T-cell (primary cell): ENCODE measurements around the gene GJB4. TPM values are rescaled to one million over a fixed set of nuclear protein-coding genes. Genes with fewer than 3 reads are reported as not detected.

Experiments
- ATAC-seq, 4 experiments: fragments of 200-7000 bp in 3 of 4; fragments of 150-1000 bp in 1 of 4; cut with Tn5 transposase; replicated peaks in 1 of 4; 1 replicate in 3 of 4; 2 replicates in 1 of 4; pipeline ENCODE4 v1.10.0; 2021; ENCODE audit warnings: moderate library complexity in 3 of 4, mild to moderate bottlenecking in 2 of 4, moderate number of reproducible peaks in 1 of 4
- CTCF ChIA-PET, 2 donors: fragments of 300-600 bp; sonication (Branson Sonifier 250); formaldehyde crosslinking; loops; one replicate each; lab custom pipeline; 2022; ENCODE audit warnings: antibody characterized with exemption in 2 of 2; lab: Charles Lee
- POLR2A ChIA-PET, 2 donors: fragments of 300-600 bp; sonication (Branson Sonifier 250); formaldehyde crosslinking; loops; one replicate each; lab custom pipeline; 2022; ENCODE audit warnings: antibody characterized with exemption in 2 of 2; lab: Charles Lee
- DNase-seq, 35 experiments: peaks; one replicate each; pipeline versions ENCODE4 v3.0.0 to v3.0.0-alpha.2; 2013 to 2023
- H3K27ac ChIP-seq: one replicate; pipeline ENCODE4 v1.5.1; 2013; ENCODE audit warnings: low read length
- H3K27me3 ChIP-seq, 2 experiments: replicated peaks in 1 of 2; 1 replicate in 1 of 2; 2 replicates in 1 of 2; pipeline versions ENCODE4 v1.6.1 to v1.7.0; 2013; ENCODE audit warnings: low read length in 1 of 2, mixed read lengths in 1 of 2; ENCODE audit not compliant: control insufficient read depth in 2 of 2, insufficient read depth in 2 of 2; ENCODE audit errors: extremely low read depth in 1 of 2
- H3K36me3 ChIP-seq, 2 donors: 1 replicate in 1 of 2; 2 replicates in 1 of 2; pipeline versions ENCODE4 v1.6.1 to v1.7.0; 2013; ENCODE audit warnings: low read length in 1 of 2; ENCODE audit not compliant: control insufficient read depth in 2 of 2, insufficient read depth in 1 of 2; ENCODE audit errors: extremely low read depth in 1 of 2
- H3K4me1 ChIP-seq, 2 experiments: 1 replicate in 1 of 2; 2 replicates in 1 of 2; pipeline versions ENCODE4 v1.6.1 to v1.7.0; 2013; ENCODE audit warnings: low read length in 2 of 2, mixed read lengths in 1 of 2; ENCODE audit not compliant: insufficient read depth in 2 of 2, control insufficient read depth in 1 of 2; ENCODE audit errors: extremely low read depth in 1 of 2
- H3K4me3 ChIP-seq, 2 donors: 1 replicate in 1 of 2; 2 replicates in 1 of 2; pipeline versions ENCODE4 v1.5.1 to v1.7.0; 2013; ENCODE audit warnings: mild to moderate bottlenecking in 2 of 2, low read length in 1 of 2, moderate library complexity in 1 of 2; ENCODE audit not compliant: control insufficient read depth in 1 of 2; ENCODE audit errors: extremely low read depth in 1 of 2
- H3K9me3 ChIP-seq: 2 replicates; pipeline ENCODE4 v1.7.0; 2013
- H3K27ac Mint-ChIP-seq, 2 donors: one replicate each; pipeline ENCODE4 v1.8.0; 2020 to 2021; ENCODE audit warnings: mild to moderate bottlenecking in 2 of 2, mixed read lengths in 2 of 2
- H3K27me3 Mint-ChIP-seq, 2 donors: one replicate each; pipeline ENCODE4 v1.8.0; 2021 to 2022; ENCODE audit warnings: mixed read lengths in 2 of 2
- H3K36me3 Mint-ChIP-seq: one replicate; pipeline ENCODE4 v1.8.0; 2021; ENCODE audit warnings: mixed read lengths
- H3K4me1 Mint-ChIP-seq, 3 donors: one replicate each; pipeline ENCODE4 v1.8.0; 2020 to 2022; ENCODE audit warnings: mixed read lengths in 3 of 3, mild to moderate bottlenecking in 1 of 3
- H3K4me3 Mint-ChIP-seq, 3 donors: one replicate each; pipeline ENCODE4 v1.8.0; 2020 to 2022; ENCODE audit warnings: mild to moderate bottlenecking in 3 of 3, mixed read lengths in 3 of 3, moderate library complexity in 3 of 3
- H3K9me3 Mint-ChIP-seq, 3 donors: one replicate each; pipeline ENCODE4 v1.8.0; 2020 to 2022; ENCODE audit warnings: mixed read lengths in 3 of 3
- WGBS: methylation state at CpG from one replicate; pipeline ENCODE4 v1.1.5; 2013; ENCODE audit warnings: missing lambda C conversion rate; ENCODE audit not compliant: insufficient coverage; 5-methylcytosine and 5-hydroxymethylcytosine counted together
- total RNA-seq, 35 experiments: library from RNA in 6 of 35; stranded (reverse) in 6 of 35; fragments of 120-200 nt in 1 of 35; gene quantifications; one replicate each; pipeline versions ENCODE4 v1.2.1 to v1.2.4 and lab custom pipeline; 2013 to 2026

The GJB4 gene
- total RNA-seq, 5 donors from 2014 or later (not counting 1 experiment from before 2014, with no cell fraction given) = not detected

DNA sequence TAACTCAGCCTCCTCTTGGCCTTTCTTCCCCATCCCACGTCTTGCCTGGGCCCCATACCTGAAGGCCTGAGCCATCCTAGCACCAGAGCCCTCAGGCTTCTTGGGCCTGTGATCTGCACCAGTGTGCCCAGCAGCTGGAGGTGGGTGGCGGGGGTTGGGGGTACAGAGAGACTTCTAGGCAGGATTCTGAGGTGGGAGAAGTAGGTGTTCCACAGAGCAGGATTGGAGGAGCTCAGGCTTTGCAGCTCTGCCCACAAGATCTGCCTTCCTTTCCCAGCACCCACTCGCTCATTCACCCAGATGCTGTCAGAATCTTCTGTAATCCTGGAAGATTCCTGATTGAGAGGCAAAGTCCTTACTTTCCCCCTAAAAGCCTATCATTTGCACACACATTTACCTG, 14.7 kb upstream of the GJB4 start:
- 80% methylated on average over 1 of the region's 3 CpGs for WGBS

GRCh38 chr1:34745666-34746065, 13.9 kb upstream of the GJB4 start:
- peaks cover 6 to 20% of the 10 kb centered on the region in 2 donors for H3K27me3 Mint-ChIP-seq
- DNase-seq (no peak), ATAC-seq (no peak)
- no peak overlapping the region for H3K27ac ChIP-seq
- H3K27ac Mint-ChIP-seq = no peak overlapping the region
- H3K9me3 Mint-ChIP-seq = no peaks in the 10 kb centered on the region
- ChIA-PET CTCF (no interaction called here), POLR2A (no interaction called here)
- no peak overlapping the region for H3K4me3 ChIP-seq
- no peaks in the 10 kb centered on the region for H3K36me3 Mint-ChIP-seq
- peaks cover 3 to 8% (median 3%) of the 10 kb centered on the region in 3 donors for H3K4me1 Mint-ChIP-seq
- H3K9me3 ChIP-seq = no peaks in the 10 kb centered on the region
- no peak overlapping the region for H3K4me3 Mint-ChIP-seq
- WGBS = 80% methylated on average over 2 of the region's 5 CpGs
- peaks cover 0 to 37% of the 10 kb centered on the region in 2 experiments for H3K27me3 ChIP-seq
- H3K4me1 ChIP-seq = peaks cover 0 to 6% of the 10 kb centered on the region in 2 experiments
- no peaks in the 10 kb centered on the region for H3K36me3 ChIP-seq

More for the DNA sequence above, 14.7 kb upstream of the GJB4 start:
- H3K4me3 ChIP-seq = no peak overlapping the region
- POLR2A ChIA-PET = no interaction called here
- ATAC-seq (no peak), DNase-seq (no peak)
- H3K4me1 ChIP-seq = peaks cover 0 to 6% of the 10 kb centered on the region in 2 experiments
- H3K9me3 ChIP-seq = no peaks in the 10 kb centered on the region
- Mint-ChIP-seq H3K9me3 (no peaks in the 10 kb centered on the region), H3K36me3 (no peaks in the 10 kb centered on the region), H3K27me3 (peaks cover 10 to 18% of the 10 kb centered on the region in 2 donors), H3K4me1 (peaks cover 3 to 8% (median 3%) of the 10 kb centered on the region in 3 donors), H3K4me3 (no peak overlapping the region), H3K27ac (no peak overlapping the region)
- no peaks in the 10 kb centered on the region for H3K36me3 ChIP-seq
- CTCF ChIA-PET = no interaction called here
- H3K27ac ChIP-seq = no peak overlapping the region
- peaks cover 0 to 40% of the 10 kb centered on the region in 2 experiments for H3K27me3 ChIP-seq

DNA sequence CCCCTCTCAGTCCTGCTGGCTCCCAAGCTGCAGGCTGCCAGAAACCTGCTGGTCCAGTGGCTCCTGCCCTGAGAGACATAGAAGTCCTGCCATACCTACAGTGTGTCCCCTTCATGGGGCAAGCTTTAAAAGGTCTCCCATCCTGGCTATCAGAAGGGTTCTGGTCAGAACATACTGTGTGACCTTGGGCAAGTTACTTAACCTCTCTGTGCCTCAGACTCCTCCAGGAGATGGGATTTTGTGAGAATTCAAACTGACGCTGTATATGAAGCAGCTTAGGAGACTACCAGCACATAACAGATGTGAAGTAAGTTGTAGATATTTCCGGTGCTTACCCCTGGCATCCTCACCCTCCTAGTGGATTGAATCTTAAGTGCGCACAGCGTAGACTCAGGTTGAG, 13.4 kb upstream of the GJB4 start:
- no peak overlapping the region for H3K4me3 ChIP-seq
- WGBS = 100% methylated on average over 2 of the region's 4 CpGs
- H3K36me3 ChIP-seq = no peaks in the 10 kb centered on the region
- no peaks in the 10 kb centered on the region for H3K9me3 Mint-ChIP-seq
- H3K4me1 ChIP-seq = peaks cover 0 to 6% of the 10 kb centered on the region in 2 experiments
- DNase-seq = no peak
- no peaks in the 10 kb centered on the region for H3K36me3 Mint-ChIP-seq
- ChIA-PET POLR2A (no interaction called here), CTCF (no interaction called here)
- peaks cover 3 to 8% (median 3%) of the 10 kb centered on the region in 3 donors for H3K4me1 Mint-ChIP-seq
- H3K27ac Mint-ChIP-seq = no peak overlapping the region
- peaks cover 6 to 20% of the 10 kb centered on the region in 2 donors for H3K27me3 Mint-ChIP-seq
- no peak for ATAC-seq
- no peaks in the 10 kb centered on the region for H3K9me3 ChIP-seq
- peaks cover 0 to 37% of the 10 kb centered on the region in 2 experiments for H3K27me3 ChIP-seq
- no peak overlapping the region for H3K4me3 Mint-ChIP-seq
- H3K27ac ChIP-seq = no peak overlapping the region

GRCh38 chr1:34746785-34747637, 12.5 kb upstream of the GJB4 start:
- no peak overlapping the region for H3K27ac Mint-ChIP-seq
- peaks cover 0 to 6% of the 10 kb centered on the region in 2 experiments for H3K4me1 ChIP-seq
- no peaks in the 10 kb centered on the region for H3K36me3 ChIP-seq
- H3K36me3 Mint-ChIP-seq = no peaks in the 10 kb centered on the region
- ATAC-seq = no peak
- H3K27me3 Mint-ChIP-seq = peaks cover 6 to 20% of the 10 kb centered on the region in 2 donors
- WGBS = 58% methylated on average over 4 of the region's 18 CpGs
- no peak overlapping the region for H3K27ac ChIP-seq
- POLR2A ChIA-PET = no interaction called here
- no peak overlapping the region for H3K4me3 Mint-ChIP-seq
- DNase-seq = no peak
- H3K9me3 Mint-ChIP-seq = no peaks in the 10 kb centered on the region
- CTCF ChIA-PET = no interaction called here
- H3K4me1 Mint-ChIP-seq = peaks cover 3 to 8% (median 3%) of the 10 kb centered on the region in 3 donors
- H3K4me3 ChIP-seq = no peak overlapping the region
- H3K9me3 ChIP-seq = no peaks in the 10 kb centered on the region
- peaks cover 0 to 30% of the 10 kb centered on the region in 2 experiments for H3K27me3 ChIP-seq

- no peak for DNase-seq
- no peak overlapping the region for H3K4me3 ChIP-seq
- Mint-ChIP-seq H3K27me3 (peaks cover 4 to 20% of the 10 kb centered on the region in 2 donors), H3K36me3 (no peaks in the 10 kb centered on the region), H3K27ac (no peak overlapping the region), H3K4me1 (peaks cover 0 to 4% (median under 1%) of the 10 kb centered on the region in 3 donors), H3K9me3 (no peaks in the 10 kb centered on the region), H3K4me3 (no peak overlapping the region)
- 76% methylated on average over 3 of the region's 6 CpGs for whole genome bisulfite sequencing
- H3K27ac ChIP-seq = no peak overlapping the region
- H3K27me3 ChIP-seq = peaks cover 0 to 25% of the 10 kb centered on the region in 2 experiments
- H3K4me1 ChIP-seq = peaks cover 0 to 3% of the 10 kb centered on the region in 2 experiments
- no peaks in the 10 kb centered on the region for H3K36me3 ChIP-seq
- ATAC-seq = no peak
- H3K9me3 ChIP-seq = no peaks in the 10 kb centered on the region
- POLR2A ChIA-PET = no interaction called here
- CTCF ChIA-PET = no interaction called here
These were observed 11.9 kb upstream of the GJB4 start for GRCh38 chr1:34747638-34747941.

- H3K27me3 ChIP-seq = peaks cover 0 to 12% of the 10 kb centered on the region in 2 experiments
- no peak overlapping the region for H3K27ac ChIP-seq
- H3K27ac Mint-ChIP-seq = no peak overlapping the region
- H3K4me3 Mint-ChIP-seq = no peak overlapping the region
- peaks cover 4 to 16% of the 10 kb centered on the region in 2 donors for H3K27me3 Mint-ChIP-seq
- DNase-seq = no peak
- H3K9me3 ChIP-seq = no peaks in the 10 kb centered on the region
- CTCF ChIA-PET = no interaction called here
- H3K36me3 ChIP-seq = no peaks in the 10 kb centered on the region
- no peaks in the 10 kb centered on the region for H3K9me3 Mint-ChIP-seq
- POLR2A ChIA-PET = no interaction called here
- no peak for ATAC-seq
- no peaks in the 10 kb centered on the region for H3K4me1 Mint-ChIP-seq
- H3K36me3 Mint-ChIP-seq = no peaks in the 10 kb centered on the region
- H3K4me1 ChIP-seq = no peaks in the 10 kb centered on the region
- no peak overlapping the region for H3K4me3 ChIP-seq
- WGBS = 80% methylated on average over 5 of the region's 8 CpGs
These were observed 9.5 kb upstream of the GJB4 start for GRCh38 chr1:34749992-34750391.
